Testis (tissue), 2 donors: ENCODE data around the gene KRTAP4-16.
"Not testable (repeated sequence)": the region's sequence is repeated elsewhere in the genome, so short reads cannot be mapped to it uniquely, and the experiment has no call there.

Experiments used
- POLR2A ChIP-seq: fragments of 450-650 bp; IDR thresholded peaks from one replicate; pipeline ENCODE4 v1.6.1; 2017; ENCODE audit warnings: antibody characterized with exemption, mild to moderate bottlenecking, moderate library complexity
- TF ChIP-seq, protein P1 (sequence below), 3 experiments: fragments of 450-650 bp in 2 of 3; fragments of 200-600 bp in 1 of 3; sonication (generic) in 1 of 3; IDR thresholded peaks; one replicate each; pipeline ENCODE4 v1.5.1; 2016 to 2019; ENCODE audit warnings: antibody characterized with exemption in 3 of 3, mild to moderate bottlenecking in 2 of 3, moderate library complexity in 1 of 3

DNA sequence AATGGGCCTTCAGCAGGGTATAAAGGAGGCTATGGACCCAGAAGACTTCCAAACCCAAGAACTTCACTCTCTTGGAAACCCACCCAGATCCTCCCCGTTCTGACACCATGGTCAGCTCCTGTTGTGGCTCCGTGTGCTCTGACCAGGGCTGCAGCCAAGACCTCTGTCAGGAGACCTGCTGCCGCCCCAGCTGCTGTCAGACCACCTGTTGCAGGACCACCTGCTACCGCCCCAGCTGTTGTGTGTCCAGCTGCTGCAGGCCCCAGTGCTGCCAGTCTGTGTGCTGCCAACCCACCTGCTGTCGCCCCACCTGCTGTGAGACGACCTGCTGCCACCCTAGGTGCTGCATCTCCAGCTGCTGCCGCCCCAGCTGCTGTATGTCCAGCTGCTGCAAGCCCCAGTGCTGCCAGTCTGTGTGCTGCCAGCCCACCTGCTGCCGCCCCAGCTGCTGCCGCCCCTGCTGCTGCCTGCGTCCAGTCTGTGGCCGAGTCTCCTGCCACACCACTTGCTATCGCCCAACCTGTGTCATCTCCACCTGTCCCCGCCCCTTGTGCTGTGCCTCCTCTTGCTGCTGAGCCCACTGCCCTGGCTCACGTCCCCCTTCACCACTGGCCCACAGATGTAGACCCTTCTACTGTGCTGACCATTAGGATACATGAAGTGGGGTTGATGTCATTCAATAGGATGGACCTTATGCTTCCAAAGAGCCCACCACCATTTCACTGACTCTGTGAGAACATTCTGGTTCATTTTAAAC, 17.7 kb downstream of the KRTAP4-16 start, which contains the start of gene KRTAP4-7:
- TF ChIP-seq, protein P1, sequence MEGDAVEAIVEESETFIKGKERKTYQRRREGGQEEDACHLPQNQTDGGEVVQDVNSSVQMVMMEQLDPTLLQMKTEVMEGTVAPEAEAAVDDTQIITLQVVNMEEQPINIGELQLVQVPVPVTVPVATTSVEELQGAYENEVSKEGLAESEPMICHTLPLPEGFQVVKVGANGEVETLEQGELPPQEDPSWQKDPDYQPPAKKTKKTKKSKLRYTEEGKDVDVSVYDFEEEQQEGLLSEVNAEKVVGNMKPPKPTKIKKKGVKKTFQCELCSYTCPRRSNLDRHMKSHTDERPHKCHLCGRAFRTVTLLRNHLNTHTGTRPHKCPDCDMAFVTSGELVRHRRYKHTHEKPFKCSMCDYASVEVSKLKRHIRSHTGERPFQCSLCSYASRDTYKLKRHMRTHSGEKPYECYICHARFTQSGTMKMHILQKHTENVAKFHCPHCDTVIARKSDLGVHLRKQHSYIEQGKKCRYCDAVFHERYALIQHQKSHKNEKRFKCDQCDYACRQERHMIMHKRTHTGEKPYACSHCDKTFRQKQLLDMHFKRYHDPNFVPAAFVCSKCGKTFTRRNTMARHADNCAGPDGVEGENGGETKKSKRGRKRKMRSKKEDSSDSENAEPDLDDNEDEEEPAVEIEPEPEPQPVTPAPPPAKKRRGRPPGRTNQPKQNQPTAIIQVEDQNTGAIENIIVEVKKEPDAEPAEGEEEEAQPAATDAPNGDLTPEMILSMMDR (IDR thresholded peaks at IDR 0.05): not testable (repeated sequence)
- TF ChIP-seq POLR2A: not testable (repeated sequence)
